ENCODE measurements around the gene PARP4.

PARP4 gene

GRCh38 chr13:24463078-24463477, 49.5 kb downstream of the PARP4 start:
- H2AFZ ChIP-seq (ENCODE audit: low read length): no peak overlapping the region
- no peaks in the 10 kb centered on the region for H3K9me3 ChIP-seq (ENCODE audit: insufficient read depth, low read depth, low read length)
- H3K4me2 ChIP-seq (ENCODE audit: low read depth, low read length, poor library complexity, severe bottlenecking): no peak overlapping the region
- H3K4me1 ChIP-seq (ENCODE audit: insufficient read depth, low read length, poor library complexity, severe bottlenecking): no peaks in the 10 kb centered on the region
- no peak overlapping the region for H3K9ac ChIP-seq (ENCODE audit: low read depth, low read length, poor library complexity, severe bottlenecking)
- TF ChIP-seq CTCF (conservative IDR thresholded peaks at IDR 0.05; ENCODE audit: low read length): no peak
- TF ChIP-seq EZH2phosphoT487 (IDR thresholded peaks at IDR 0.05; ENCODE audit: borderline replicate concordance): no peak
- no peak overlapping the region for H3K4me3 ChIP-seq (ENCODE audit: low read length, poor library complexity, severe bottlenecking)
- H3K79me2 ChIP-seq (ENCODE audit: insufficient read depth, low read length): no peaks in the 10 kb centered on the region
- no peaks in the 10 kb centered on the region for H3F3A ChIP-seq (ENCODE audit: low read depth)
- peaks cover 46% of the 10 kb centered on the region; the same call in 1 of the 2 replicates for H3K36me3 ChIP-seq (ENCODE audit: insufficient read depth, low read length)
- no peaks in the 10 kb centered on the region for H3K9me2 ChIP-seq (replicated peaks; ENCODE audit: low read depth, low read length)
- no peaks in the 10 kb centered on the region for H4K20me1 ChIP-seq (ENCODE audit: insufficient read depth, low read length, poor library complexity, severe bottlenecking)
- no peaks in the 10 kb centered on the region for H3K27me3 ChIP-seq (ENCODE audit: insufficient read depth, low read length, poor library complexity, severe bottlenecking)

GRCh38 chr13:24460256-24460655, 52.3 kb downstream of the PARP4 start:
- no peaks in the 10 kb centered on the region for H3F3A ChIP-seq (ENCODE audit: low read depth)
- H2AFZ ChIP-seq (ENCODE audit: low read length): no peak overlapping the region
- no peak overlapping the region for H3K9ac ChIP-seq (ENCODE audit: low read depth, low read length, poor library complexity, severe bottlenecking)
- no peaks in the 10 kb centered on the region for H3K79me2 ChIP-seq (ENCODE audit: insufficient read depth, low read length)
- H3K4me2 ChIP-seq (ENCODE audit: low read depth, low read length, poor library complexity, severe bottlenecking): no peak overlapping the region
- no peak for TF ChIP-seq CTCF (conservative IDR thresholded peaks at IDR 0.05; ENCODE audit: low read length)
- TF ChIP-seq EZH2phosphoT487 (IDR thresholded peaks at IDR 0.05; ENCODE audit: borderline replicate concordance): no peak
- no peaks in the 10 kb centered on the region for H3K9me2 ChIP-seq (replicated peaks; ENCODE audit: low read depth, low read length)
- peaks cover 48% of the 10 kb centered on the region; the same call in 1 of the 2 replicates for H3K36me3 ChIP-seq (ENCODE audit: insufficient read depth, low read length)
- H3K27me3 ChIP-seq (ENCODE audit: insufficient read depth, low read length, poor library complexity, severe bottlenecking): no peaks in the 10 kb centered on the region
- H4K20me1 ChIP-seq (ENCODE audit: insufficient read depth, low read length, poor library complexity, severe bottlenecking): no peaks in the 10 kb centered on the region
- no peak overlapping the region for H3K4me3 ChIP-seq (ENCODE audit: low read length, poor library complexity, severe bottlenecking)
- H3K4me1 ChIP-seq (ENCODE audit: insufficient read depth, low read length, poor library complexity, severe bottlenecking): no peaks in the 10 kb centered on the region
- H3K9me3 ChIP-seq (ENCODE audit: insufficient read depth, low read depth, low read length): no peaks in the 10 kb centered on the region

GRCh38 chr13:24459726-24460125, 52.9 kb downstream of the PARP4 start:
- Histone ChIP-seq H4K20me1 (ENCODE audit: insufficient read depth, low read length, poor library complexity, severe bottlenecking) (no peaks in the 10 kb centered on the region), H3K36me3 (ENCODE audit: insufficient read depth, low read length) (peaks cover 54% of the 10 kb centered on the region; the same call in 1 of the 2 replicates), H3K27me3 (ENCODE audit: insufficient read depth, low read length, poor library complexity, severe bottlenecking) (no peaks in the 10 kb centered on the region), H3K9me3 (ENCODE audit: insufficient read depth, low read depth, low read length) (no peaks in the 10 kb centered on the region), H3K9ac (ENCODE audit: low read depth, low read length, poor library complexity, severe bottlenecking) (no peak overlapping the region), H3K9me2 (replicated peaks; ENCODE audit: low read depth, low read length) (no peaks in the 10 kb centered on the region), H3K4me2 (ENCODE audit: low read depth, low read length, poor library complexity, severe bottlenecking) (no peak overlapping the region), H3K4me3 (ENCODE audit: low read length, poor library complexity, severe bottlenecking) (no peak overlapping the region), H2AFZ (ENCODE audit: low read length) (no peak overlapping the region), H3F3A (ENCODE audit: low read depth) (no peaks in the 10 kb centered on the region), H3K79me2 (ENCODE audit: insufficient read depth, low read length) (no peaks in the 10 kb centered on the region), H3K4me1 (ENCODE audit: insufficient read depth, low read length, poor library complexity, severe bottlenecking) (no peaks in the 10 kb centered on the region)
- no peak for TF ChIP-seq CTCF (conservative IDR thresholded peaks at IDR 0.05; ENCODE audit: low read length)
- TF ChIP-seq EZH2phosphoT487 (IDR thresholded peaks at IDR 0.05; ENCODE audit: borderline replicate concordance): no peak

All from Loucy (cell line).